Prostate gland (tissue), 2 donors: ENCODE results near the gene ST7. TPM values are rescaled to one million over a fixed set of nuclear protein-coding genes. Genes with fewer than 3 reads are reported as not detected.

ENCODE experiments used
- DNase-seq: peaks from one replicate; pipeline ENCODE4 v3.0.0-alpha.2; 2019; ENCODE audit warnings: low spot score
- H3K27ac ChIP-seq, 2 donors: fragments of 200-600 bp; sonication (generic); 2 replicates each; pipeline ENCODE4 v1.5.1; 2017 to 2019
- H3K27me3 ChIP-seq: fragments of 200-600 bp; sonication (generic); replicated peaks from 2 replicates; pipeline ENCODE4 v1.5.1; 2019; ENCODE audit not compliant: insufficient read depth
- H3K36me3 ChIP-seq, 2 donors: fragments of 200-600 bp; sonication (generic); 1 replicate in 1 of 2; 2 replicates in 1 of 2; pipeline versions ENCODE4 v1.5.1 to v1.8.1; 2017 to 2019
- H3K4me1 ChIP-seq: fragments of 200-600 bp; sonication (generic); replicated peaks from 2 replicates; pipeline ENCODE4 v1.5.1; 2019
- H3K4me3 ChIP-seq, 2 donors: fragments of 200-600 bp; sonication (generic); 2 replicates each; pipeline ENCODE4 v1.5.1; 2017 to 2019
- H3K9me3 ChIP-seq: fragments of 200-600 bp; sonication (generic); 2 replicates; pipeline ENCODE4 v1.5.1; 2017
- POLR2A ChIP-seq: fragments of 450-650 bp; IDR thresholded peaks from one replicate; pipeline ENCODE4 v1.6.1; 2016; ENCODE audit warnings: antibody characterized with exemption, mild to moderate bottlenecking
- POLR2AphosphoS5 ChIP-seq: sonication (generic); formaldehyde crosslinking; IDR thresholded peaks from one replicate; pipeline ENCODE4 v1.6.1; 2017; ENCODE audit warnings: antibody characterized with exemption
- WGBS: methylation state at CpG from one replicate; pipeline ENCODE4 v1.1.5; 2018; 5-methylcytosine and 5-hydroxymethylcytosine counted together
- intact Hi-C: fragments of 100-400 bp; cut with DNase I; formaldehyde crosslinking; loops from one replicate; pipeline ENCODE4 v1.14.2; 2022
- total RNA-seq, 2 donors: library from RNA; depleted of rRNA; stranded (reverse); fragments of >200 nt; gene quantifications; one replicate each; pipeline ENCODE4 v1.1.0, GENCODE V29; 2016
- TF ChIP-seq, protein P1 (sequence below), 4 experiments: fragments of 200-600 bp in 2 of 4; fragments of 450-650 bp in 2 of 4; sonication (generic) in 2 of 4; IDR thresholded peaks; 1 replicate in 3 of 4; 2 replicates in 1 of 4; pipeline ENCODE4 v1.5.1; 2016 to 2019; ENCODE audit warnings: antibody characterized with exemption in 4 of 4, mild to moderate bottlenecking in 2 of 4, moderate library complexity in 2 of 4

ST7 gene
- total RNA-seq, 2 donors from 2014 or later, result 18.7 to 27.5 TPM

DNA sequence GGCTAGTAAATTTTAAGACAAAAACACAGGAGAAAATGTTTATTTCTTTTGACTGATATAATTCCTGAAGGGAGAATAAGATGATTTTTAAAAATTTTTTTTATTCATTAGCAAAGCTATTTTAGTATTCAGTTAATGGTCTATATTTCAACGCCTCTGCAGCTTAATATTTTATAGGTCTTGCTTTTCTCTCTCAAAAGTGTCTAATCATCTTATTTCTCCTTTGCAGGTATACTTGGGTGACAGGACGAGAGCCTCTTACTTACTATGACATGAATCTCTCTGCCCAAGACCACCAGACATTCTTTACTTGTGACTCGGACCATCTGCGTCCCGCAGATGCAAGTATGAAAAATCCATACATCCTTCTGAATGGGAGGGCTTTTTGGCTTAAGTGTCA lies 177.0 kb downstream of the ST7 start:
- no peak overlapping the region for H3K4me3 ChIP-seq
- H3K4me1 ChIP-seq, result no peaks in the 10 kb centered on the region
- intact Hi-C loops, result no loop called here
- H3K36me3 ChIP-seq, result no peaks in the 10 kb centered on the region
- TF ChIP-seq, protein P1, sequence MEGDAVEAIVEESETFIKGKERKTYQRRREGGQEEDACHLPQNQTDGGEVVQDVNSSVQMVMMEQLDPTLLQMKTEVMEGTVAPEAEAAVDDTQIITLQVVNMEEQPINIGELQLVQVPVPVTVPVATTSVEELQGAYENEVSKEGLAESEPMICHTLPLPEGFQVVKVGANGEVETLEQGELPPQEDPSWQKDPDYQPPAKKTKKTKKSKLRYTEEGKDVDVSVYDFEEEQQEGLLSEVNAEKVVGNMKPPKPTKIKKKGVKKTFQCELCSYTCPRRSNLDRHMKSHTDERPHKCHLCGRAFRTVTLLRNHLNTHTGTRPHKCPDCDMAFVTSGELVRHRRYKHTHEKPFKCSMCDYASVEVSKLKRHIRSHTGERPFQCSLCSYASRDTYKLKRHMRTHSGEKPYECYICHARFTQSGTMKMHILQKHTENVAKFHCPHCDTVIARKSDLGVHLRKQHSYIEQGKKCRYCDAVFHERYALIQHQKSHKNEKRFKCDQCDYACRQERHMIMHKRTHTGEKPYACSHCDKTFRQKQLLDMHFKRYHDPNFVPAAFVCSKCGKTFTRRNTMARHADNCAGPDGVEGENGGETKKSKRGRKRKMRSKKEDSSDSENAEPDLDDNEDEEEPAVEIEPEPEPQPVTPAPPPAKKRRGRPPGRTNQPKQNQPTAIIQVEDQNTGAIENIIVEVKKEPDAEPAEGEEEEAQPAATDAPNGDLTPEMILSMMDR (IDR thresholded peaks at IDR 0.05), result no peak
- no peak for TF ChIP-seq POLR2AphosphoS5
- TF ChIP-seq POLR2A, result no peak
- DNase-seq, result no peak
- no peaks in the 10 kb centered on the region for H3K27me3 ChIP-seq
- H3K27ac ChIP-seq, result no peak overlapping the region
- 98% methylated on average over 5 of the region's 5 CpGs for WGBS
- no peaks in the 10 kb centered on the region for H3K9me3 ChIP-seq

DNA sequence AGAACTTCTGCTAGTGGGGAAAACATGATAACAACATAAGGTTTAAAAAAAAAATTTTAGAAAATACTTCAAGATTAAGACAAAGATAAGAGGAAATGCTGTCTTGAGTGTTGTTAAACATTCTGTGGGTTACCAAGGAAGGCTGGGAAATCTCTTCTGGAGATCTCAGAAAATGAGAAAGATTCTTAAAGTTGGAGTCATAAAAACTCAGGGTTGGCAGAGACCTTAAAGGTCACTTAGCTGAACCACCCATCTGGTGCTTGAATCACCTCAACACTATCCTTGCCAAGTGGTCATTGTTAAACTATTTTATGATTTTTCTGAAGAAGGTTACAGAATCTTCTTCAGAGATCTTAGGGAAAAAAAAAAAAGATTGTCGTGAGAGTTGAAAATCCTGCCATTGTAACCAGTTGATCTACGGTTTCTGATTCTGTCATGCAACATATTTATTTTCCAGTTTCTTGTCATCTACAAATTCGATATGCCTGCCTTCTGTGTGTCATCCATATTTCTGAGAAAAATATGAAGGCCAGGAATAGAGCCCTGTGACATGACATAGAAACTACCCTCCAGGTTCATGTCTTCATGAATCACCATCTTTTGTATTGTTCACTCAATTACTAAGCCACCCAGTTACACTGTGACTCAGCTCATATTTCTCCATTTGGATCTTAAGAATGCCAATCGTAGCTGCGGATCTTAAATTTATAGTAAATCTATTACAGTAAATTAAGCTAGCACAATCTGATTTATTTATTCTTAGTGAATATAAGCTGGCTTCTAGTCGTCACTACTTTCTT lies 179.2 kb downstream of the ST7 start:
- Histone ChIP-seq H3K4me3 (no peak overlapping the region), H3K9me3 (no peaks in the 10 kb centered on the region), H3K27me3 (no peaks in the 10 kb centered on the region), H3K36me3 (no peaks in the 10 kb centered on the region), H3K27ac (no peak overlapping the region), H3K4me1 (no peaks in the 10 kb centered on the region)
- TF ChIP-seq POLR2A, result no peak
- TF ChIP-seq, protein P1 (IDR thresholded peaks at IDR 0.05), result no peak
- no peak for TF ChIP-seq POLR2AphosphoS5
- no peak for DNase-seq
- WGBS, result 91% methylated on average over 6 of the region's 6 CpGs
- intact Hi-C loops, result no loop called here

DNA sequence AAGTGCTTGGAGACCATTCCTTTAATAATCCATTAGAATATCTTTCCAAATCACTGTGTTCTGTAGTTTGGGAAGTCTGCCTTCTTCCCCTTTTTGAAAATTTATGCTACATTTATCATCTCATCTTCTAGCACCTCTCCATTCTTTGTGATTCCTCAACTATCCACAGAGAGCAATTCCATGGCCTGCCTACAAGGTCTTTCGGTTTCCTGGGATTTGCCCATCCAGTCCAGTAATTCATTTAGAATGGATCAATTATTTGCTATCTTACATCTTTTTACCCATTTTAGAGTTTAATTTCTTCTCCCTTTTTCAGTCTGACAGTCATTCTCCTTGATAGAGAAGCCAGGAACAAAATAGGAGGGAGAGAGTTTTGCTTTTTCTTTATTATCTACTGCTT lies 179.8 kb downstream of the ST7 start:
- no peak for TF ChIP-seq POLR2AphosphoS5
- TF ChIP-seq POLR2A, result no peak
- TF ChIP-seq, protein P1 (IDR thresholded peaks at IDR 0.05), result no peak
- H3K27ac ChIP-seq, result no peak overlapping the region
- no peak for DNase-seq
- H3K9me3 ChIP-seq, result no peaks in the 10 kb centered on the region
- no peak overlapping the region for H3K4me3 ChIP-seq
- intact Hi-C loops, result no loop called here
- no peaks in the 10 kb centered on the region for H3K36me3 ChIP-seq
- H3K27me3 ChIP-seq, result no peaks in the 10 kb centered on the region
- 97% methylated on average over 1 of the region's 1 CpG for WGBS
- H3K4me1 ChIP-seq, result no peaks in the 10 kb centered on the region

DNA sequence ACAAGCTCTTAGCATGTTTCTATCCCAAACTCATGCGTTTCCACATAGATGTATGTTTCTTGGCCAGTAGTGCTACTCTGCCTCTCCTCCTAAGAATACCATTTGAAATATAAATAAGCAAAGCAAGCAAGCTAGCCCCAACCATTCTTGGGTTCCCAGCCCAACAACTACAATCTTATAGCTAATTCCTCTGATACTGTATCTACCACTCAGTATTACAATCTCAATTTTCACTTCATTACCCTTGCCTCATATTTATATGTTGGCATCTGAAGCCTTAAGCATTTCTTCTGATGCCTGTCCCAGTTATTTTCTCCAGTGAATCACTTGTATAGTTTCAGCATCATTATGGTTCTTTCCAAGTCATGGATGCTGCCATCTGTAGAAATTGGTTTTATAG lies 181.1 kb downstream of the ST7 start:
- Histone ChIP-seq H3K27me3 (no peaks in the 10 kb centered on the region), H3K4me3 (no peak overlapping the region), H3K36me3 (no peaks in the 10 kb centered on the region), H3K27ac (no peak overlapping the region), H3K9me3 (no peaks in the 10 kb centered on the region), H3K4me1 (no peaks in the 10 kb centered on the region)
- intact Hi-C loops, result no loop called here
- TF ChIP-seq POLR2A (no peak), POLR2AphosphoS5 (no peak)
- DNase-seq, result no peak
- WGBS, result 100% methylated on average over 1 of the region's 1 CpG

DNA sequence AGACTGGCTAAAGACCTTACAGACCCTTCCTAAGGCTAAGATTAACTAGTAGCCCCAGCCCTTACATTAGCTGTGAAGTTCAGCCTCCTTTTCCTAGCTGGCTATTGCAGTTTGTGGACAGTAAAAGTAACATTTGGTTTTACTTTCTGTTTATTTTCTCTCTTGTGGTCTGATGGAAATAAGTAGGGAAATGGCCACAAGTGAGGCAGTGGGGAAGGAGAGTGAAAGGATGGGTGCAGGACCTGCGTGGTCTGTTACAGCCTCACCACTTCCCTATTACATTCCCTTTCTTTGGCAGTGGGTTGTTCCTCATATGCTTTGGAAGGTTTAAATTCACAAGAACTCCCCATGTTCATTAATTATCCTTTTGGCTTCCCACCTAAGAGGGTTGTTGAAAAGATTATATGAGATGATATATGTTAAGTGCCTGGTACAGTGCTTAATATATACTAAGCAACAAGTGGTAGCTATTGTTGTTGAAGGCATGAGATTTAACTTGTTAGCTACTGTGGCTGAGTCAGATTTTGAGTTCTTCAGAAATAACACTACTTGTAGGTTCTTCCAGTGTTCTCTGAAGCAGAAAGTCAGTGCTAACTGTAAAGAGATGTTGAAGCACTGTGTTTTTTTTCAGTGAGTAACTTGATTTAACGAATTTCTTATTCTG lies 181.7 kb downstream of the ST7 start:
- TF ChIP-seq POLR2A (no peak), POLR2AphosphoS5 (no peak)
- TF ChIP-seq, protein P1 (IDR thresholded peaks at IDR 0.05), result no peak
- H3K4me3 ChIP-seq, result no peak overlapping the region
- no peak overlapping the region for H3K27ac ChIP-seq
- H3K36me3 ChIP-seq, result no peaks in the 10 kb centered on the region
- H3K9me3 ChIP-seq, result no peaks in the 10 kb centered on the region
- 76% methylated on average over 2 of the region's 2 CpGs for WGBS
- no peak for DNase-seq
- no peaks in the 10 kb centered on the region for H3K27me3 ChIP-seq
- intact Hi-C loops, result no loop called here
- no peaks in the 10 kb centered on the region for H3K4me1 ChIP-seq
